GM12864 (cell line): ENCODE measurements around the gene RNASE12.

ENCODE experiments used
- DNase-seq: peaks from one replicate; pipeline ENCODE4 v3.0.0-alpha.2; 2011; ENCODE audit warnings: low read depth
- H3K4me3 ChIP-seq: 2 replicates; pipeline ENCODE4 v1.5.1; 2011; ENCODE audit warnings: mild to moderate bottlenecking, low read depth, low read length, control low read depth
- CTCF ChIP-seq: IDR thresholded peaks from 2 replicates; pipeline ENCODE4 v1.5.1; 2011; ENCODE audit warnings: low read depth, mild to moderate bottlenecking, moderate library complexity, low read length, control low read depth, inconsistent platforms; ENCODE audit errors: missing control alignments

Gene RNASE12

GRCh38 chr14:20591235-20591634 is at the start of gene RNASE12:
Gene RNASE12, minus strand, starts transcription at chr14:20591376. Its CDS starts 653 bp downstream, at chr14:20590723.
- DNase-seq, result no peak
- TF ChIP-seq CTCF, result no peak
- no peak within 1 kb of the TSS for H3K4me3 ChIP-seq

- no peak for DNase-seq
- TF ChIP-seq CTCF, result no peak
- peak overlapping the region; percentile 51 for H3K4me3 ChIP-seq
Measured at GRCh38 chr14:20632831-20633691, 41.9 kb upstream of the RNASE12 start.

GRCh38 chr14:20632448-20632830 is 41.3 kb upstream of the RNASE12 start:
- peak overlapping the region; percentile 51 for H3K4me3 ChIP-seq
- no peak for TF ChIP-seq CTCF
- no peak for DNase-seq

GRCh38 chr14:20631880-20632389 is 40.8 kb upstream of the RNASE12 start:
- H3K4me3 ChIP-seq, result peak overlapping the region; percentile 51
- TF ChIP-seq CTCF, result no peak
- no peak for DNase-seq

GRCh38 chr14:20631023-20631879 is 40.1 kb upstream of the RNASE12 start:
- TF ChIP-seq CTCF, result no peak
- no peak for DNase-seq
- peak overlapping the region; percentile 51 for H3K4me3 ChIP-seq

GRCh38 chr14:20630340-20631022 is 39.3 kb upstream of the RNASE12 start:
- TF ChIP-seq CTCF, result no peak
- DNase-seq, result peak; percentile 61
- H3K4me3 ChIP-seq, result peak overlapping the region; percentile 51
